ENCODE results near the gene RUNX3. TPM values are rescaled to one million over a fixed set of nuclear protein-coding genes. Genes with fewer than 3 reads are reported as not detected.

Gene RUNX3
- polyA plus RNA-seq, 3 donors = 4.4 to 27.9 (median 6.7) TPM

DNA sequence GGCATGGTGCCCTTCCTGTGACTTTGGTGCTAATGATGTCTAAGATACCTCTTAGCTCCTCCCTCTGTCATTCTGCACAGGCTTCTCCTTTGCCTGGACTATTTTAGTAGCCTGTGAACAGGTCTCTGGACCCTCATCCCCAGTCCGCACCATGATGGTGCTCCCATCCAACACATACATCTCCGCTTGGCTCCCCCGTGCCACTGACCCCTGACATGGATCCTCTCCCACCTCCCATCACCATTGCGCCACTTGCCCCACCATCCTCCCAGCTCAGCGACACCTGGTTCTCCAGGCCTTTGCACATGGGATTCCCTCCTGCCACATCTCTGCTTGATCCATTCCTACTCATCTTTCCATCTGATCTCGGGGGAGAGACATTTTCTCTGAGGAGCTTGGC, 33.9 kb downstream of the RUNX3 start:
- DNase-seq = no peak
- H3K27me3 ChIP-seq (ENCODE audit: control insufficient read depth in 2 of 2, insufficient read depth in 2 of 2, low read length in 2 of 2) = peaks cover 0 to 4% of the 10 kb centered on the region in 2 donors
- Mint-ChIP-seq H3K27me3 (ENCODE audit: low read depth in 3 of 3) (peaks cover 2 to 16% (median 5%) of the 10 kb centered on the region in 3 donors), H3K27ac (no peak overlapping the region), H3K9me3 (peaks cover 4 to 16% (median 9%) of the 10 kb centered on the region in 7 donors), H3K4me1 (peaks cover 3% of the 10 kb centered on the region), H3K4me3 (no peak overlapping the region), H3K36me3 (peaks cover 0 to 4% of the 10 kb centered on the region in 2 donors)
- no peak overlapping the region for H3K9ac ChIP-seq (ENCODE audit: insufficient read depth, low read length, poor library complexity, severe bottlenecking)
- no peak overlapping the region for H3K4me3 ChIP-seq (replicated peaks in 1 of 3; ENCODE audit: low read depth in 2 of 3, low read length in 3 of 3)
- no peaks in the 10 kb centered on the region for H3K36me3 ChIP-seq (replicated peaks in 1 of 2; ENCODE audit: control insufficient read depth in 1 of 2, insufficient read depth in 2 of 2, low read length in 2 of 2)
- H3K9me3 ChIP-seq (replicated peaks in 1 of 2; ENCODE audit: control insufficient read depth in 1 of 2, insufficient read depth in 1 of 2, low read length in 2 of 2) = peaks cover 0 to 9% of the 10 kb centered on the region in 2 donors
- peaks cover 16% of the 10 kb centered on the region for H4K20me1 ChIP-seq (ENCODE audit: insufficient read depth, low read length)
- H3K27ac ChIP-seq (ENCODE audit: low read depth in 1 of 2, low read length in 2 of 2) = no peak overlapping the region
- H2AFZ ChIP-seq (ENCODE audit: insufficient read depth, low read depth, low read length, poor library complexity, severe bottlenecking) = no peak overlapping the region
- TF ChIP-seq, protein P1, sequence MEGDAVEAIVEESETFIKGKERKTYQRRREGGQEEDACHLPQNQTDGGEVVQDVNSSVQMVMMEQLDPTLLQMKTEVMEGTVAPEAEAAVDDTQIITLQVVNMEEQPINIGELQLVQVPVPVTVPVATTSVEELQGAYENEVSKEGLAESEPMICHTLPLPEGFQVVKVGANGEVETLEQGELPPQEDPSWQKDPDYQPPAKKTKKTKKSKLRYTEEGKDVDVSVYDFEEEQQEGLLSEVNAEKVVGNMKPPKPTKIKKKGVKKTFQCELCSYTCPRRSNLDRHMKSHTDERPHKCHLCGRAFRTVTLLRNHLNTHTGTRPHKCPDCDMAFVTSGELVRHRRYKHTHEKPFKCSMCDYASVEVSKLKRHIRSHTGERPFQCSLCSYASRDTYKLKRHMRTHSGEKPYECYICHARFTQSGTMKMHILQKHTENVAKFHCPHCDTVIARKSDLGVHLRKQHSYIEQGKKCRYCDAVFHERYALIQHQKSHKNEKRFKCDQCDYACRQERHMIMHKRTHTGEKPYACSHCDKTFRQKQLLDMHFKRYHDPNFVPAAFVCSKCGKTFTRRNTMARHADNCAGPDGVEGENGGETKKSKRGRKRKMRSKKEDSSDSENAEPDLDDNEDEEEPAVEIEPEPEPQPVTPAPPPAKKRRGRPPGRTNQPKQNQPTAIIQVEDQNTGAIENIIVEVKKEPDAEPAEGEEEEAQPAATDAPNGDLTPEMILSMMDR (IDR thresholded peaks at IDR 0.05) = no peak
- WGBS (ENCODE audit: insufficient coverage) = 96% methylated on average over 6 of the region's 6 CpGs
- H3K4me1 ChIP-seq (ENCODE audit: control insufficient read depth in 1 of 2, insufficient read depth in 2 of 2, low read length in 2 of 2) = no peaks in the 10 kb centered on the region
- no peaks in the 10 kb centered on the region for H3K79me2 ChIP-seq (ENCODE audit: insufficient read depth, low read length)
- no peak overlapping the region for H3K4me2 ChIP-seq (replicated peaks; ENCODE audit: extremely low read depth, low read length, poor library complexity, severe bottlenecking)
- intact Hi-C loops (cut with micrococcal nuclease) = loop anchor here in 1 of 2 donors (5.0 kb wide), 1 partner anchor 49 kb away; no protein-coding TSS in a partner anchor

DNA sequence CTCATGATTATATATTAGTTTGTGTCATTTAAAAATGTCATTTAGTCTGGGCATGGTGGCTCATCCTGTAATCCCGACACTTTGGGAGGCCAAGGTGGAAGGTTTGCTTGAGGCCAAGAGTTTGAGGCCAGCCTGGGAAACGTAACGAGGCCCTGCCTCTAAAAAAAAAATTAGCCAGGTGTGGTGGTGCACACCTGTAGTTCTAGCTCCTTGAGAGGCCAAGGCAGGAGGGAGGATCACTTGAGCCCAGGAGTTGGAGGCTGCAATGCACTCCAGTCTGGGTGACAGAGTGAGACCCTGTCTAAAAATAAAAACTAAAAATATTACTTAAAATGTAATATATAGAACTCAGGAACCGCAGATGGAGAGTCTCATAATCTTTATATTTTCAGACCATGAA, 34.6 kb downstream of the RUNX3 start:
- H4K20me1 ChIP-seq (ENCODE audit: insufficient read depth, low read length) = peaks cover 9% of the 10 kb centered on the region
- peaks cover 2 to 16% (median 5%) of the 10 kb centered on the region in 3 donors for H3K27me3 Mint-ChIP-seq (ENCODE audit: low read depth in 3 of 3)
- no peak overlapping the region for H2AFZ ChIP-seq (ENCODE audit: insufficient read depth, low read depth, low read length, poor library complexity, severe bottlenecking)
- H3K9me3 ChIP-seq (replicated peaks in 1 of 2; ENCODE audit: control insufficient read depth in 1 of 2, insufficient read depth in 1 of 2, low read length in 2 of 2) = peaks cover 0 to 9% of the 10 kb centered on the region in 2 donors
- H3K9ac ChIP-seq (ENCODE audit: insufficient read depth, low read length, poor library complexity, severe bottlenecking) = no peak overlapping the region
- H3K36me3 Mint-ChIP-seq = no peaks in the 10 kb centered on the region
- H3K79me2 ChIP-seq (ENCODE audit: insufficient read depth, low read length) = no peaks in the 10 kb centered on the region
- intact Hi-C loops (cut with micrococcal nuclease) = loop anchor here in 1 of 2 donors (5.0 kb wide), 1 partner anchor 48 kb away; no protein-coding TSS in a partner anchor
- no peak for DNase-seq
- peaks cover 4 to 15% (median 10%) of the 10 kb centered on the region in 7 donors for H3K9me3 Mint-ChIP-seq
- no peak overlapping the region for H3K27ac Mint-ChIP-seq
- H3K27ac ChIP-seq (ENCODE audit: low read depth in 1 of 2, low read length in 2 of 2) = no peak overlapping the region
- no peaks in the 10 kb centered on the region for H3K4me1 ChIP-seq (ENCODE audit: control insufficient read depth in 1 of 2, insufficient read depth in 2 of 2, low read length in 2 of 2)
- H3K4me3 ChIP-seq (replicated peaks in 1 of 3; ENCODE audit: low read depth in 2 of 3, low read length in 3 of 3) = no peak overlapping the region
- TF ChIP-seq, protein P1 (IDR thresholded peaks at IDR 0.05) = no peak
- peaks cover 6% of the 10 kb centered on the region for H3K4me1 Mint-ChIP-seq
- 100% methylated on average over 3 of the region's 4 CpGs for WGBS (ENCODE audit: insufficient coverage)
- H3K36me3 ChIP-seq (replicated peaks in 1 of 2; ENCODE audit: control insufficient read depth in 1 of 2, insufficient read depth in 2 of 2, low read length in 2 of 2) = no peaks in the 10 kb centered on the region
- H3K4me3 Mint-ChIP-seq = no peak overlapping the region
- peaks cover 0 to 4% of the 10 kb centered on the region in 2 donors for H3K27me3 ChIP-seq (ENCODE audit: control insufficient read depth in 2 of 2, insufficient read depth in 2 of 2, low read length in 2 of 2)
- H3K4me2 ChIP-seq (replicated peaks; ENCODE audit: extremely low read depth, low read length, poor library complexity, severe bottlenecking) = no peak overlapping the region
